Smooth muscle cell (in vitro differentiated cells): ENCODE measurements around the gene AHCYL2. TPM values are rescaled to one million over a fixed set of nuclear protein-coding genes. Genes with fewer than 3 reads are reported as not detected.
"Not testable (repeated sequence)": the region's sequence is repeated elsewhere in the genome, so short reads cannot be mapped to it uniquely, and the experiment has no call there.

ENCODE experiments used
- DNase-seq: peaks from one replicate; lab custom pipeline; 2025; ENCODE audit not compliant: unreplicated experiment; lab: John Stamatoyannopoulos, UW
- H2AFZ ChIP-seq: fragments of 200-600 bp; sonication (generic); 2 replicates; pipeline ENCODE4 v1.6.0; 2016; ENCODE audit warnings: antibody characterized with exemption, low read depth, mild to moderate bottlenecking
- H3F3A ChIP-seq: fragments of 200-600 bp; sonication (generic); 2 replicates; pipeline ENCODE4 v1.6.0; 2017; ENCODE audit warnings: antibody characterized with exemption, low read depth
- H3K27ac ChIP-seq: fragments of 200-600 bp; sonication (generic); 2 replicates; pipeline ENCODE4 v1.5.1; 2016; ENCODE audit warnings: low read depth, mild to moderate bottlenecking
- H3K27me3 ChIP-seq: fragments of 200-600 bp; sonication (generic); 2 replicates; pipeline ENCODE4 v1.6.1; 2016; ENCODE audit warnings: low read depth, mild to moderate bottlenecking
- H3K36me3 ChIP-seq: fragments of 200-600 bp; sonication (generic); 2 replicates; pipeline ENCODE4 v1.5.1; 2016; ENCODE audit warnings: low read depth
- H3K4me1 ChIP-seq: fragments of 200-600 bp; sonication (generic); 2 replicates; pipeline ENCODE4 v1.5.1; 2016; ENCODE audit warnings: low read depth
- H3K4me2 ChIP-seq: fragments of 200-600 bp; sonication (generic); 2 replicates; pipeline ENCODE4 v1.6.0; 2016; ENCODE audit warnings: mild to moderate bottlenecking
- H3K4me3 ChIP-seq: fragments of 200-600 bp; sonication (generic); 2 replicates; pipeline ENCODE4 v1.5.1; 2016; ENCODE audit warnings: mild to moderate bottlenecking
- H3K79me2 ChIP-seq: fragments of 200-600 bp; sonication (generic); 2 replicates; pipeline ENCODE4 v1.6.0; 2016; ENCODE audit warnings: low read depth, mild to moderate bottlenecking
- H3K9ac ChIP-seq: fragments of 200-600 bp; sonication (generic); 2 replicates; pipeline ENCODE4 v1.6.0; 2016; ENCODE audit warnings: low read depth
- H3K9me3 ChIP-seq: fragments of 200-600 bp; sonication (generic); replicated peaks from 2 replicates; pipeline ENCODE4 v1.5.1; 2016; ENCODE audit warnings: low read depth
- H4K20me1 ChIP-seq: fragments of 200-600 bp; sonication (generic); 2 replicates; pipeline ENCODE4 v1.6.0; 2016; ENCODE audit warnings: low read depth
- CTCF ChIP-seq: fragments of 200-600 bp; sonication (generic); IDR thresholded peaks from 2 replicates; pipeline ENCODE4 v1.5.1; 2017; ENCODE audit warnings: borderline replicate concordance, mild to moderate bottlenecking, antibody characterized with exemption; ENCODE audit not compliant: insufficient read depth, poor library complexity, severe bottlenecking
- WGBS: methylation state at CpG from one replicate; pipeline ENCODE4 v1.1.7; 2016; ENCODE audit warnings: low lambda C conversion rate; 5-methylcytosine and 5-hydroxymethylcytosine counted together
- polyA plus RNA-seq: library from polyadenylated mRNA; unstranded; fragments of >200 nt; fragmentation: Nextera tagmentation; extraction: Ambion mirVana; gene quantifications from 2 replicates; pipeline ENCODE4 v1.2.1, GENCODE V29; 2016
- total RNA-seq: library from RNA; depleted of rRNA; stranded (reverse); fragments of >200 nt; gene quantifications from 2 replicates; pipeline ENCODE4 v1.2.3, GENCODE V29; 2014

The AHCYL2 gene
- total and polyA plus RNA-seq, 2 experiments from 2014 or later, result 6.3 to 7.3 TPM

DNA sequence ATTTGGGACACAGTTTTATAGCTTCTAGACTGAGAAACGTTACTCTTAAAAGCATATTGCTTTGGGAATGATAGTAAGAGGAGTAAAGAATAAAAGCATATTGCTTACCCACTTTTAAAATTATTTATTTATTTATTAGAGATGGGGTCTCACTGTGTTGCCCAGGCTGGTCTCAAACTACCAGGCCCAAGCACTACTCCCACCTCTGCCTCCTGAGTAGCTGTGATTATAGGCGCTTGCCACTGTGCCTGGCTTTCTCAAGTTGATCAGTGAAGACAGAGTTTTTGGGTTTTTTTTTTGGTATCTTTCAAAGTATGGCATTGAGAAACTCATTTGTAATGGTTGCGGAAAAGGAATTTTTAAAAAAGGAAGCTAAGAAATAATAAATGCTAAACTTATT is 68.0 kb downstream of the AHCYL2 start:
- H3K4me2 ChIP-seq, result no peak overlapping the region
- no peak for DNase-seq

GRCh38 chr7:129295015-129295423 is 70.2 kb downstream of the AHCYL2 start:
- no peak overlapping the region for H2AFZ ChIP-seq
- peak overlapping the region; percentile 45 for H3K4me2 ChIP-seq
- no peaks in the 10 kb centered on the region for H3K27me3 ChIP-seq
- WGBS, result 2% methylated on average over 2 of the region's 2 CpGs
- peaks cover 5% of the 10 kb centered on the region for H3F3A ChIP-seq
- H3K36me3 ChIP-seq, result no peaks in the 10 kb centered on the region
- no peak overlapping the region for H3K9ac ChIP-seq
- peaks cover 13% of the 10 kb centered on the region for H3K4me1 ChIP-seq
- H3K27ac ChIP-seq, result peak overlapping the region; percentile 35
- H3K4me3 ChIP-seq, result no peak overlapping the region
- H3K9me3 ChIP-seq, result no peaks in the 10 kb centered on the region
- TF ChIP-seq CTCF, result no peak
- H4K20me1 ChIP-seq, result peaks cover 4% of the 10 kb centered on the region
- H3K79me2 ChIP-seq, result no peaks in the 10 kb centered on the region
- no peak for DNase-seq

More for the DNA sequence above, 68.0 kb downstream of the AHCYL2 start:
- Histone ChIP-seq H3K4me3 (no peak overlapping the region), H3K36me3 (no peaks in the 10 kb centered on the region), H4K20me1 (peaks cover 4% of the 10 kb centered on the region), H3K27ac (no peak overlapping the region), H3K79me2 (no peaks in the 10 kb centered on the region), H3F3A (peaks cover 5% of the 10 kb centered on the region), H3K4me1 (peaks cover 13% of the 10 kb centered on the region), H2AFZ (no peak overlapping the region), H3K9ac (no peak overlapping the region), H3K9me3 (no peaks in the 10 kb centered on the region), H3K27me3 (no peaks in the 10 kb centered on the region)
- WGBS, result 98% methylated on average over 3 of the region's 3 CpGs
- no peak for TF ChIP-seq CTCF

- peak; percentile 67 for TF ChIP-seq CTCF
- Histone ChIP-seq H3K27me3 (no peaks in the 10 kb centered on the region), H4K20me1 (peaks cover 4% of the 10 kb centered on the region), H3K4me3 (no peak overlapping the region), H3K4me1 (peaks cover 13% of the 10 kb centered on the region), H2AFZ (no peak overlapping the region), H3K27ac (no peak overlapping the region), H3K36me3 (no peaks in the 10 kb centered on the region), H3K9ac (no peak overlapping the region), H3F3A (peaks cover 5% of the 10 kb centered on the region), H3K79me2 (no peaks in the 10 kb centered on the region), H3K4me2 (no peak overlapping the region), H3K9me3 (no peaks in the 10 kb centered on the region)
- WGBS, result 40% methylated on average over 3 of the region's 3 CpGs
- DNase-seq, result no peak
These were observed 73.6 kb downstream of the AHCYL2 start for GRCh38 chr7:129298268-129298893.

DNA sequence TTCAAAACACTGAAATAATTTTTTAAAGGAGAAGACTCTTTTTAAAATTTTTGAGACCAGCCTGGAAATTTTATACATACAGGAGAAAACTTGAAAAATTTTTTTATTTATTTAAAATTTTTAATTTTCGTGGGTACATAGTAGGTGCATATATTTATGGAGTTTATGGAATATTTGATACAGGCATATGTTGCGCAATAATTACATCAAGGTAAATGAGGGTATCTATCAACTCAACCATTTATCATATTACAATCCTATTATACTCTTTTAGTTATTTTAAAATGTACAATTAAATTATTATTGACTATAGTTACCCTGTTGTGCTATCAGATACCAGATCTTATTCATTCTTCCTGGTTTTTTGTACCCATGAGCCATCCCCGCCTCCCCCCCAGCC is 75.1 kb downstream of the AHCYL2 start:
- H2AFZ ChIP-seq, result no peak overlapping the region
- no peak for TF ChIP-seq CTCF
- H3K9ac ChIP-seq, result no peak overlapping the region
- H3K4me1 ChIP-seq, result peaks cover 9% of the 10 kb centered on the region
- no peaks in the 10 kb centered on the region for H3K36me3 ChIP-seq
- no peaks in the 10 kb centered on the region for H3F3A ChIP-seq
- no peak overlapping the region for H3K27ac ChIP-seq
- peaks cover 4% of the 10 kb centered on the region for H4K20me1 ChIP-seq
- no peaks in the 10 kb centered on the region for H3K27me3 ChIP-seq
- H3K79me2 ChIP-seq, result no peaks in the 10 kb centered on the region
- H3K4me2 ChIP-seq, result no peak overlapping the region
- no peak for DNase-seq
- no peak overlapping the region for H3K4me3 ChIP-seq
- no peaks in the 10 kb centered on the region for H3K9me3 ChIP-seq
- 96% methylated on average over 3 of the region's 3 CpGs for WGBS

DNA sequence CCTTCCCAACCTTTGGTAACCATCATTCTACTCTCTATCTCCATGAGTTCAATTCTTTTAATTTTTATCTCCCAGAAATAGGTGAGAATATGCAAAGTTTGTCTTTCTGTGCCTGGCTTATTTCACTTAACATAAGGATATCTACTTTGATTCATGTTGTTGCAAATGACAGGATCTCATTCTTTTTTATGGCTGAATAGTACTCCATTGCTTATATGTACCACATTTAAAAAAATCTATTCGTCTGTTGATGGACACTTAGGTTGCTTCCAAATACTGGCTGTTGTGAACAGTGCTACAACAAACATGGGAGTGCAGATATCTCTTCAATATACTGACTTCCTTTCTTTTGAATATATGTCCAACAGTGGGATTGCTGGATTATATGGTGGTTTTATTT is 75.5 kb downstream of the AHCYL2 start:
- not testable (repeated sequence) for H3K4me3 ChIP-seq, H3K79me2 ChIP-seq, DNase-seq, H3K4me1 ChIP-seq, H3F3A ChIP-seq, H3K9me3 ChIP-seq, H3K27ac ChIP-seq, H2AFZ ChIP-seq, H3K4me2 ChIP-seq, H3K27me3 ChIP-seq, H4K20me1 ChIP-seq, H3K36me3 ChIP-seq, H3K9ac ChIP-seq
- WGBS, result 93% methylated on average over 1 of the region's 1 CpG
